Ecto neural progenitor cell (in vitro differentiated cells): ENCODE measurements around the gene WHRN.

Experiments
- DNase-seq: peaks from one replicate; pipeline ENCODE4 v3.0.0-alpha.2; 2018; ENCODE audit warnings: low spot score

Gene WHRN

GRCh38 chr9:114513055-114513958, 8.0 kb upstream of the WHRN start:
- DNase-seq, result no peak

GRCh38 chr9:114511978-114512874, 7.0 kb upstream of the WHRN start:
- no peak for DNase-seq

- no peak for DNase-seq
Measured at GRCh38 chr9:114507726-114508125, 2.5 kb upstream of the WHRN start.

GRCh38 chr9:114506082-114506390, 763 bp upstream of the WHRN start:
- DNase-seq, result no peak

- DNase-seq, result peak; percentile 82
Measured at GRCh38 chr9:114504341-114505186, 709 bp downstream of the WHRN start.

- DNase-seq, result no peak
Measured at GRCh38 chr9:114503522-114504340, 1.5 kb downstream of the WHRN start.

- DNase-seq, result no peak
Measured at GRCh38 chr9:114503009-114503408, 2.3 kb downstream of the WHRN start.

GRCh38 chr9:114501796-114502682, 3.2 kb downstream of the WHRN start:
- peak; percentile 55 for DNase-seq

- no peak for DNase-seq
Measured at GRCh38 chr9:114500697-114501292, 4.5 kb downstream of the WHRN start.

GRCh38 chr9:114499941-114500696, 5.2 kb downstream of the WHRN start:
- no peak for DNase-seq

- peak; percentile 64 for DNase-seq
Measured at GRCh38 chr9:114499528-114499927, 5.7 kb downstream of the WHRN start.

- no peak for DNase-seq
Measured at GRCh38 chr9:114497727-114498382, 7.4 kb downstream of the WHRN start.

- no peak for DNase-seq
Measured at GRCh38 chr9:114497236-114497635, 8.0 kb downstream of the WHRN start.

- no peak for DNase-seq
Measured at GRCh38 chr9:114496011-114496410, 9.3 kb downstream of the WHRN start.

GRCh38 chr9:114494776-114495569, 10.3 kb downstream of the WHRN start:
- no peak for DNase-seq

GRCh38 chr9:114493521-114494184, 11.6 kb downstream of the WHRN start:
- no peak for DNase-seq

GRCh38 chr9:114492991-114493390, 12.3 kb downstream of the WHRN start:
- no peak for DNase-seq
